ENCODE measurements around the gene KIAA0513.

Gene KIAA0513

DNA sequence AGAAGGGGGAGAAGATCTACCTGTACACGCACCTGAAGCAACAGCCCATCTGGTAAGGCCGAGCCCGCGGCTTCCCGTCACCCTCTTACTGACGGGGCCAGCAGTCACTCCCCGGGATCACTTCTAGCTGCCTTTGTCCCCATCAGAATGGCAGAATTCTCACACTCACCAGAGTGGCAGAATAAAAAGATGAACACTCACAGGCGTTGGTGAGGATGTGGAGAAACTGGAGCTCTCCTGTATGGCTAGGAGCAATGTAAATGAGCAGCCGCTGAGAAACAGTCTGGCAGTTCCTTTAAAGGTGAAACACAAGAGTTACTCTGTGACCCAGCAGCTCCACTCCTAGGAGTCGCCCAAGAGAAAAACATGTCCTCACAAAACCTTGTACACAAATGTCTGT, 51.4 kb downstream of the KIAA0513 start:
- Histone ChIP-seq H3K36me3 (no peaks in the 10 kb centered on the region), H3K4me1 (peaks cover 10% of the 10 kb centered on the region), H3K9me3 (no peaks in the 10 kb centered on the region), H3K4me3 (ENCODE audit: low read depth, low read length) (no peak overlapping the region), H3K27me3 (no peaks in the 10 kb centered on the region)
- no peak for DNase-seq
- TF ChIP-seq, protein P1, sequence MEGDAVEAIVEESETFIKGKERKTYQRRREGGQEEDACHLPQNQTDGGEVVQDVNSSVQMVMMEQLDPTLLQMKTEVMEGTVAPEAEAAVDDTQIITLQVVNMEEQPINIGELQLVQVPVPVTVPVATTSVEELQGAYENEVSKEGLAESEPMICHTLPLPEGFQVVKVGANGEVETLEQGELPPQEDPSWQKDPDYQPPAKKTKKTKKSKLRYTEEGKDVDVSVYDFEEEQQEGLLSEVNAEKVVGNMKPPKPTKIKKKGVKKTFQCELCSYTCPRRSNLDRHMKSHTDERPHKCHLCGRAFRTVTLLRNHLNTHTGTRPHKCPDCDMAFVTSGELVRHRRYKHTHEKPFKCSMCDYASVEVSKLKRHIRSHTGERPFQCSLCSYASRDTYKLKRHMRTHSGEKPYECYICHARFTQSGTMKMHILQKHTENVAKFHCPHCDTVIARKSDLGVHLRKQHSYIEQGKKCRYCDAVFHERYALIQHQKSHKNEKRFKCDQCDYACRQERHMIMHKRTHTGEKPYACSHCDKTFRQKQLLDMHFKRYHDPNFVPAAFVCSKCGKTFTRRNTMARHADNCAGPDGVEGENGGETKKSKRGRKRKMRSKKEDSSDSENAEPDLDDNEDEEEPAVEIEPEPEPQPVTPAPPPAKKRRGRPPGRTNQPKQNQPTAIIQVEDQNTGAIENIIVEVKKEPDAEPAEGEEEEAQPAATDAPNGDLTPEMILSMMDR (IDR thresholded peaks at IDR 0.05; ENCODE audit: low read depth, low read length): no peak

DNA sequence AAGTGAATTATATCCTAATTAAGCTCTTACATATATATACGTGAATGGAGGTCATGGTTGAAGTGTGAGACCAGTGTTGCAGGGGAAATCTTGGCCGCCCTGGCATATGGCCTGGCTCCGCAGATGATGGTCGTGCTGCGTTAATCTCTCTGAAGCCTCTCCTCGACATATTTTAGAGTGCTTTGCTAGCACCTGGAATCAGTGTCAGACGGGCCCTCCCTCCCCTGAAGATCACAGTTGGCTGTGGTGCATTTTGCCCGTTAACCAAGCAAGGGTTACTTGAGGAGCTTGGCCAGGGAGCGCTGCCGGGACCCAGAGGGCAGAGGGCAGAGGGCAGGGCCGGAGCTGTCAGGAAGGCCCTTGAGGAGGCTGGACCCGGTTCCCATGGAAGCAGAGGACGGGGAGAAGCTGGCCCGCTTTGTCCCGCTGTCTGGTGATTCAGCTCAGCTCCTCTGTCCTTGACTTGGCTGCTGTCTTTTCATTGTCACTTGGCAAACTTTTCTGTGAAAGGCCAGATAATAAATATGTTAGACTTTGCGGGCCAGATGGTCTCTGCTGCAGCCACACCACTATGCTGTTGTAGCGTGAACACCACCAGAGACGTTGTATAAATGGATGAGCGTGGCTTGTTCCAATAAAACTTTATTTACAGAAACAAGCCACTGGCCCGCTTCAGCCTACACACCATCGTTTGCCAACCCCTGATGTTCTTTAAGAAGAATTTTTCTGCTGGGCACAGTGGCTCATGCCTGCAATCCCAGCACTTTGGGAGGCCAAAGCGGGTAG, 52.4 kb downstream of the KIAA0513 start:
- no peak for DNase-seq
- Histone ChIP-seq H3K9me3 (no peaks in the 10 kb centered on the region), H3K4me3 (ENCODE audit: low read depth, low read length) (no peak overlapping the region), H3K27me3 (no peaks in the 10 kb centered on the region), H3K4me1 (peaks cover 10% of the 10 kb centered on the region), H3K36me3 (no peaks in the 10 kb centered on the region)
- TF ChIP-seq, protein P1 (IDR thresholded peaks at IDR 0.05; ENCODE audit: low read depth, low read length): no peak

DNA sequence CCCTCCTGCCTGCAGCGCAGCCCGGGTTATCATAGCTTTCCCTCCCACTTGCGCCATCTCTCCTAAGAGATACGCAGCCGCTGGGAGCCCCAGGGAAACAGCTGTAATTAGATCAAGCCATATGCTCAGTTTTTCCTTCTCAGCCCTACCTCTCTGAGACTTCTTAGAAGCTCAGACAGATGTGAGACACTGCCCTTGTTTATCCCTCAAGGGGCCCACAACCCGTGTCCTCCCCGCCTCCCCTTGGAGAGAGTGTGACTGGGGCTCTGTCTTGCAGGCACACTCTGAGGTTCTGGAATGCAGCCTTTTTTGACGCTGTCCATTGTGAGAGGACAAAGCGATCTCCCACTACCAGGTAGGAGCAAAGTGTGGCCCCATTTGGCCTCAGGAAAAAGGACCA, 53.4 kb downstream of the KIAA0513 start:
- no peaks in the 10 kb centered on the region for H3K9me3 ChIP-seq
- TF ChIP-seq, protein P1 (IDR thresholded peaks at IDR 0.05; ENCODE audit: low read depth, low read length): no peak
- no peaks in the 10 kb centered on the region for H3K27me3 ChIP-seq
- no peaks in the 10 kb centered on the region for H3K36me3 ChIP-seq
- H3K4me3 ChIP-seq (ENCODE audit: low read depth, low read length): no peak overlapping the region
- peaks cover 10% of the 10 kb centered on the region for H3K4me1 ChIP-seq
- DNase-seq: peak; percentile 53

DNA sequence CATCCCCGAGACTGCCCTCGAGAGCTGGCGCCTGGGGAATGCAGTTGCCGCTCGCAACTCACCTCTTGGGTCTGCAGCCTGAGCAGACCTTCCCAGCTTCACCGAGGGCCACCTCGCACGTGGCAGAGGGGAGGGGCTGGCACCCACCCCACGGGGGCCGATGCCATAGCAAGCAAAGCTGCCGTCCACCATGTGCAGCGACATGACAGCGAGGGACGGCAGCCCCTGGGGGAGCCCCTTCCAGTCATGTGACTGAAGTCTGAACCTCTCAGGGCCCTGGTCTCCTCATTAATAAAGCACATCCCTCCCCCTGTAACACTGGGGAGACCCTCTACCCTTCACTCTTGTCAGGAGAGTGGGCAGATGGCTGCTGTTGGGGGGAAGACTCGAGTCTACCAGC, 54.2 kb downstream of the KIAA0513 start:
- TF ChIP-seq, protein P1 (IDR thresholded peaks at IDR 0.05; ENCODE audit: low read depth, low read length): no peak
- peaks cover 10% of the 10 kb centered on the region for H3K4me1 ChIP-seq
- no peaks in the 10 kb centered on the region for H3K27me3 ChIP-seq

DNA sequence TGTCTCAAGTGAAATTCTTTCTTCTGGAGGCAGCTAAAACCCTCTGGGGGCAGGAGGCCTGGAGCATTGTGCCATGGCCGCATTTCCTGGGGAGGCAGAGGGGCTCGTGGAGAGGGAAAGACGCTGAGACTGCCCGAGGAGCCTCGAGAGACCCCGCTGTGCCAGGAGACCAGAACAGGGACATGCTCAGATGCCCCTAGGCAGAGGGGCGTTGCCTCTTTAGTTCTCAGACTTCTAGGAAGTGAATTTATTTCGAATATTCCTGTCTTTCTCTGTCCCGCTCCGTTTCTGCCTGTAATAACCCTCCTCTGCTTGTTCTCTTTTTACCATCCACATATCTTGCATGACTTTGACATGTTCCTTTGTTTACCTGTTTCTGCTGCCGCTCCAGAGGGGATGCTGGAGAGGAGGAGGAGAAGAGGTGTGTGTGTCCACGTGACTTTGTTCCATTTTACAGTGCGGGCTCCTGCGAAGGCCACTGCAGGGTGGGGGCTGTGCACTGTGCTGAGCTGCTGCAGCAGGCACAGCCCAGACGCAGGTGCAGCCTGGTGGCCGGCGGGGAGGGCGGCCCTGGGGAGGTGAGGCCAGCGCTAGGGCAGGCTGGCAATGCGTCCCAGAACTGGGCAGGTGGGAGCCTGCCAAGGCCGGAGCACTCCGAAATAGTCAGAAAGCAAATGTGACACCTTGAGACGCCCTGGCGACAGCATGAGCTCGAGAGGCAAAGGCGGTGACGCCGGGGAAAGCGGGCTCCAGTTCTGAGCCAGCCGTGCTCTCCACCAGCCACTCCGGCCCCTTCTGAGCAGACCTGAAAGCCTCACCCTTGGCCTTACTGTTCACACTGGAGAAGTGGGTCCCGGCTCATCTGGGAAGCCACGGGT, 54.8 kb downstream of the KIAA0513 start:
- no peaks in the 10 kb centered on the region for H3K9me3 ChIP-seq
- H3K36me3 ChIP-seq: no peaks in the 10 kb centered on the region
- no peak overlapping the region for H3K4me3 ChIP-seq (ENCODE audit: low read depth, low read length)
- H3K27me3 ChIP-seq: no peaks in the 10 kb centered on the region
- DNase-seq: no peak
- TF ChIP-seq, protein P1 (IDR thresholded peaks at IDR 0.05; ENCODE audit: low read depth, low read length): no peak
- H3K4me1 ChIP-seq: peaks cover 14% of the 10 kb centered on the region

More for the DNA sequence above, 54.2 kb downstream of the KIAA0513 start:
- Histone ChIP-seq H3K9me3 (no peaks in the 10 kb centered on the region), H3K4me3 (ENCODE audit: low read depth, low read length) (no peak overlapping the region), H3K36me3 (no peaks in the 10 kb centered on the region)
- no peak for DNase-seq
